Measurements from ENCODE around the gene IL12A. TPM values are rescaled to one million over a fixed set of nuclear protein-coding genes. Genes with fewer than 3 reads are reported as not detected.

The IL12A gene
- total and polyA plus RNA-seq, 2 donors, result 0.14 to 0.58 TPM

DNA sequence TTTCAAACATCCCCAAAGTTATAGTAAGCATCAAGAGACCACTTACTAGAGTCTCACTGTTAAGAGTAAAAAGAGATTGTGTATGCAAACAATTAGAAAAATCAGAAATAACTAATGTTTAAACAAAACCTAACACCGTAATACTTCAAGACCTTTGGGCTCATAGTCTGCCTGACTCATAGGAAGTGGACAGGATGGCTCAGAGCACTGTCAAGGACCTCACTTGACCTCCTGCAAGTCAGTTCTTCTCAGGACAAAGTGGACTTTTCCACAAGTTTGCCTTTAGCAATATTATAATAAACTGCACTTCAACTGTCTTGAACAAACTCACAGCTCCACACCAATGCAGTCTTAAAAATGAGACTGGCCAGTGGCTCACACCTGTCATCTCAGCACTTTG, 34.8 kb downstream of the IL12A start:
- DNase-seq (ENCODE audit: extremely low spot score), result no peak
- WGBS, result 85% methylated on average over 1 of the region's 1 CpG
- Histone ChIP-seq H3K4me1 (ENCODE audit: insufficient read depth) (no peaks in the 10 kb centered on the region), H3K27ac (ENCODE audit: low read depth) (no peak overlapping the region), H3K4me3 (ENCODE audit: low read depth, low read length) (no peak overlapping the region), H3K36me3 (ENCODE audit: insufficient read depth) (no peaks in the 10 kb centered on the region)

DNA sequence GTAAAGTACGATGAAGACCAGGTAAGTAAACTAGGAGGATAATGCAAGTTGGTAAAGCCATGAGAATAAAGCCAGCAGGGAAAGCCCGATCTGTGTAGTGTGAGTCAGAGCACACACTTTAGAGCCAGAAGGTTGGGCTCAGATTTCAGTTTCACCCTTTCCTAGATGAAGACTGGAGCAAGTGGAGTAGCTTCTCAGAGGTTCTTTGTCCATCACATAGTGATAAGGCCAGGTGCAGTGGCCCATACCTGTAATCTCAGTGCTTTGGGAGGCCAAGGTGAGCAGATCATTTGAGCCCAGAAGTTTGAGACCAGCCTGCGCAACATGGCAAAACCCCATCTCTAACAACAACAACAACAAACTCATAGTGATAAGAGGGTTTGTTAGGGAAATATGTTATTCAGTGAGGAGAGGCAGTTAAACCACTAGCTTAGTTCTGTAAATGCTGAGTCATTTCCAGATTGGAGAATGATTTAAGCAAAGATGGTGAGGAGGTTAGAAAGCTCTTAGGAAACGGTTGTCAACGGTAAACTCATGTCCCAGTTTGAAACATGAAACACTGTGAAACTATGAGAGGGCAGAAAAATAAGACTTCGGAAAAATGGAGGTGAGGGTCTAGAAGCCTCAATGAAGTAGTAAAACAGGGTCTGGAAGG, 39.0 kb downstream of the IL12A start:
- no peaks in the 10 kb centered on the region for H3K4me1 ChIP-seq (ENCODE audit: insufficient read depth)
- no peak overlapping the region for H3K27ac ChIP-seq (ENCODE audit: low read depth)

DNA sequence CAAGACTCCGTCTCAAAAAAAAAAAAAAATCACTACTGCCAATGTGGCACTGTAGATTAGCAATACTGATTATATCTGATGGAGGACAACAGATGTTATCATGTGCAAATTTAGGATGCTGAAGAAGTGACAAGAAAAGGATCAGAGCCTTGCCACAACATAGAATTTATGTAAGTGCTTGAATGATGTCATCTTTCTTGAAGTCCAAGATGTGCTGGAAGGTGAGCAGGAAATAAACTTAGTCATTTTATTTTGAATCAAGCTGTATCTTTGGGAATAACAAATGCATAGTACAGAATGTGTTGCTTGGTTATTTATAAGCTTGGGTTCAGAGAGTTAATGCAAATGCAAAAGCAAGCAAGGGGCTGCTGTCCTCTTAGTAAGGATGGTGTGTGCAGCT, 47.1 kb downstream of the IL12A start:
- 94% methylated on average over 1 of the region's 1 CpG for WGBS
- Histone ChIP-seq H3K27ac (ENCODE audit: low read depth) (no peak overlapping the region), H3K36me3 (ENCODE audit: insufficient read depth) (no peaks in the 10 kb centered on the region), H3K4me3 (ENCODE audit: low read depth, low read length) (no peak overlapping the region), H3K4me1 (ENCODE audit: insufficient read depth) (no peaks in the 10 kb centered on the region)
- no peak for DNase-seq (ENCODE audit: extremely low spot score)

More for the DNA sequence above, 39.0 kb downstream of the IL12A start:
- DNase-seq (ENCODE audit: extremely low spot score), result no peak
- Histone ChIP-seq H3K4me3 (ENCODE audit: low read depth, low read length) (no peak overlapping the region), H3K36me3 (ENCODE audit: insufficient read depth) (no peaks in the 10 kb centered on the region)
- WGBS, result 66% methylated on average over 6 of the region's 6 CpGs

DNA sequence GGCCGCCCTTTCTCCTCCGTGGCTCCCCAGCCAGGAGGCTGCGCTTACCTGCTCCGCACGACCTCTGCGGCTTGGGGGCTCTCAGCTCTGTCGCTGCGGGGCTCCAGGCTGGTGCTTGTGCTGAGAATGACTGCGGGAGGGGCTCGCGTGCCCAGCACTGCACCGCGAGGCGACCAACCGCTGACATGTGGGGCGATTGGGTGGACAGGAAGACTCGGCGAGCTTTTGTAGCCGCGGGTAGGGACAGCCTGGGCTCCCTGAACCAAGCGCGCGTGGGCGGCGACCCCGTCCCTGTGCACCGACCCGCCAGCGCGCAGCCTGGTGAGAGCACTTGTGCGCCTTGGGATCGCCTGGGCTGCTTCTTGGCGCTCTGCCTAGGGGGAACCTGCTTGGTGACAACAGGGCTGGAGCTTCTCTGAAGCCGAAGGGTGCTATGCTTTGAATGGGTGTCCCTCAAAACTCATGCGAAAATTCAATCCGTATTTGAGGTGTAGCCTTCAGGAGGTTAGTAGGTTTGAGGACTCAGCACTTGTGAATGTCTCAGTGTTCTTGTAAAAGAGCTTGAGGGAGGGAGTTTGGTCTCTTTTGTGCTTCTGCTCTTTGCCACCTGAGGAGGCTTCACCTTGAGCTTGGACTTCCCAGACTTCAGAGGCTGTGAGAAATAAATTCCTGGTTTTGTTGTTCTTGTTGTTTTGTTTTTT, 50.4 kb downstream of the IL12A start:
- 5% methylated on average over 36 of the region's 36 CpGs for WGBS
- Histone ChIP-seq H3K4me3 (ENCODE audit: low read depth, low read length) (peak overlapping the region; percentile 30), H3K27ac (ENCODE audit: low read depth) (no peak overlapping the region), H3K36me3 (ENCODE audit: insufficient read depth) (no peaks in the 10 kb centered on the region), H3K4me1 (ENCODE audit: insufficient read depth) (no peaks in the 10 kb centered on the region)
- DNase-seq (ENCODE audit: extremely low spot score), result no peak

DNA sequence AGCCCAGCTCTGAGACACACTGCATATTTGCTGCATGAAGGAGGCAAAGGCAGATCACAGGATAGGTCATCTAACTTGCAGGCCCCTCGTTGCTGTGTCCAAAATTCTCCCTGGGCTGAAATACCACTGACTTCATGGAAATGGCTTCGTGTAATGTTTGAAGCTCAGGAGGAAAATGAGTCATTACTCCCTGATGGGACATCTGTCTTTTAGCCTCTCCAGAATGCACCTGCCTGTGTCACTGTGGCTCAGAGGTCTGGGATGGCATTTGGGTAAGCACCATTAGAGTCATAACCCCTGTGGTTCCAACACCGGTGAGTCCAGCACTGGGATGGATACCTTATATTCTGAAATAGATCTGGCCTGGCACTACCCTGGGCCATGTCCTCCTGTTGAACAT, 51.5 kb downstream of the IL12A start:
- Histone ChIP-seq H3K27ac (ENCODE audit: low read depth) (no peak overlapping the region), H3K36me3 (ENCODE audit: insufficient read depth) (no peaks in the 10 kb centered on the region), H3K4me1 (ENCODE audit: insufficient read depth) (no peaks in the 10 kb centered on the region), H3K4me3 (ENCODE audit: low read depth, low read length) (no peak overlapping the region)
- no peak for DNase-seq (ENCODE audit: extremely low spot score)
- WGBS, result 73% methylated on average over 3 of the region's 3 CpGs

DNA sequence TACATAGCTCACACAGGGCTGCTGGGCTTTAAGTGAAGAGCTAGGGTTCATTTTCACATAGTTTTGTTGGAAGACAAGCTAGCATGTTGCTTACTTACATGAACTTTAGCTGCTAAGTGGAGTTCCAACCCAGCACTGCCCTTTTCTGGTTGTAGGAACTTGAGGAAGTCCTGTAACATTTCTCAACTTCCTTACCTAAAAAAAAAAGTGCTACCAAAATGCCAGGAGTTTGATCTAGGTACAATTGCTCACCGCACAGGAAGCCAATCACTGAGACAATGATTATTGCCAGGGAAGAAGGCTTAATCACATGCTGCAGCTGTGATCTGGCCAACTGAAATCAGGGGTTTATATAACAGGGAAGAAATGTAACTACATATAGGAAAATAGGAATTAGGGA, 52.8 kb downstream of the IL12A start:
- Histone ChIP-seq H3K27ac (ENCODE audit: low read depth) (no peak overlapping the region), H3K4me1 (ENCODE audit: insufficient read depth) (no peaks in the 10 kb centered on the region), H3K36me3 (ENCODE audit: insufficient read depth) (no peaks in the 10 kb centered on the region), H3K4me3 (ENCODE audit: low read depth, low read length) (no peak overlapping the region)
- DNase-seq (ENCODE audit: extremely low spot score), result no peak
- 91% methylated on average over 1 of the region's 1 CpG for WGBS

DNA sequence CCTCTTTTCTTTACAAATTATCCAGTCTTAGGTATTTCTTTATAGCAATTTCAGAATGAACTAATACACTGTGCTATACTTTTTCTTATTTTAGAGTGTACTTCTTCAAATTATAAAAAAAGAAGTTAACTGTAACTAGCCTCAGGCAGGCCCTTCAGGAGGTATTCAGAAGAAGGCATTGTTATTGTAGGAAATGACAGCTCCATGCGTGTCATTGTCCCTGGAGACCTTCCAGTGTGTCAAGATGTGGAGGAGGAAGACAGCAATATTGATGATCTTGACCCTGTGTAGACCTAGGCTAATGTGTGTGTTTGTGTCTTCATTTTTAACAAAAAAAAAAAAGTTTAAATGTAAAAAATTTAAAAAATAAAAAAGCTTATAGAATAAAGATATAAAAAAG, 55.5 kb downstream of the IL12A start:
- Histone ChIP-seq H3K4me3 (ENCODE audit: low read depth, low read length) (no peak overlapping the region), H3K4me1 (ENCODE audit: insufficient read depth) (no peaks in the 10 kb centered on the region), H3K36me3 (ENCODE audit: insufficient read depth) (no peaks in the 10 kb centered on the region), H3K27ac (ENCODE audit: low read depth) (no peak overlapping the region)
- no peak for DNase-seq (ENCODE audit: extremely low spot score)
- 68% methylated on average over 1 of the region's 1 CpG for WGBS

Other genes starting within 250 kb of the IL12A start
- 18.3 TPM for gene SCHIP1, start 149.0 kb upstream of the IL12A start, total RNA-seq
- gene SCHIP1, start 149.0 kb upstream of the IL12A start, polyA plus RNA-seq, result 3.3 TPM
- 1.0 TPM for gene C3orf80, start 236.6 kb downstream of the IL12A start, total RNA-seq
- gene C3orf80, start 236.6 kb downstream of the IL12A start, polyA plus RNA-seq, result 1.6 TPM

Data from urinary bladder (tissue), 4 donors.